Measurements from ENCODE around the gene KRT6C.
A peak's percentile ranks its signal among the peaks of the same experiment; 100 is the strongest.
"Not testable (repeated sequence)": the region's sequence is repeated elsewhere in the genome, so short reads cannot be mapped to it uniquely, and the experiment has no call there.

Gene KRT6C

DNA sequence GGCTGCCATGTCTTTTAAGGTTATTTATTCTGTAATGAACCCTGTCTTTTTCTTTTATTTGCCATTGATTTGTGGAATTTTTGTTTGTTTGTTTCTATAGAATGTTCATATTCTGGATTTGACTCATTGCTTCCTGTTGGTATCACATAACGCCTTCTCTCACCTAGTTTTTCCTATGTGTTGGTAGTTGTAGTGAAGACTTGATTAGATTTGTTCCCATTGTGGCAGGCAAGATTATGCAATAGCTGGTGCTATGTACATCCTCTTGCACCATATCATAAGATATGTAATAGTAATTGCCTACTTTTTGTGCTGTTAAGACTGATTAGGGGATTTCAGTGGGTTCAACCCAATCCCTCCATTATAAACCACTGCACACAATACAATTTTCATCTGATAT, 17.8 kb downstream of the KRT6C start:
- no peak for DNase-seq (ENCODE audit: low read depth)

DNA sequence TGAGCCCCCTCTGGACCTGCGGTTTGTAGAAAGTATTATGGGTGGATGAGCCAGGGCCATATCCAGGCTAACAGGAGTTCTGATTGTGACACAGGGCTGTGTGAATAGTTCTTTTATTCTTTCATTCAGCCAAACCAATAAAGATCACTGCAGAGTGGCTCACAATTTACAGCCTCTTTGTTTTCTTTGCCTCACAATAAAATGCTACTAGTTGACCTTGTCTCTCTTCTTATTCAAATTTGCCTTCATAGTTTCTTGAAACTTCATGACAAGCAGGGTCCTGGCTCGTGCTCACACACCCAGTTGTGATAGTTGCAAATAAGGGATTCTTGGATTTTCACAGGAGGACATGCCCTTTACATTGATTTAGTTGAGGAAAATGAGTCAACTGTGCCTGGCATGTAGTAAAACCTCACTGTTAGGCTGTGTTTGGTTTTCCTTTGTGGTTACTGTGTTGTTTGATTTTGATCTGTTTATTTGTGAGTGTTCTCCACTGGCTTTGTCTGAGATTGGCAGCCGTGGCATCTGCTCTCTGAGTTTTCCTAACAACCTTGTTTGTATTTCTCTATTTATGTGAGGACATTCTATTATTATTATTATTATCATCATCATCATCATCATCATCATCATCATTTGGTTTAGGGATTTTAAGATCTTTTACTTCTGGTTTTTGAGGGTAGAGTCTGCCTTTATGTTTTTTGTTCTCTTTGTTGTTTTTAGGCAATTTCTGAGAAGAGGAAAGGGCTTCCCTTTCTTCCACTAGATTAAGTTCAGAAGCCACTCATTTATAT, 19.0 kb downstream of the KRT6C start:
- no peak for DNase-seq (ENCODE audit: low read depth)

DNA sequence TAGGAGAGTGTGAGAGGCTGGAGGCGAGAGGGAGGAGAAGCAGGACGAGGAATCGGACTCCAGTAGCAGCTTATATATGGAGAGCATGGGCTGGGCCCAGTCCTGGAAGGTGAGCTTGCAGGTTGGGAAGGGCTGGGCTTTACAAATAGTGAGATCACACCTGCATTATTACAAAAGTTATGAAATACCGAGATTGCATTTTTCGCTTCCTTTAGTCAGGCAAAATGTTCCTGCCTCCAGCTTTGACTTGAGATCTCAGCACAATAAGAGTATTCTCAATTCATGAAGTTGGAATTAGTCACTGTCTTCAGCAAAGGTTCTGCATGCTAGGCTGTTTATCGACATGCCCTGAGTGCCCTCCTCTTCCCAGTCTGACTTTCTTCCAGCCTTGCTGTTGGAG, 21.5 kb downstream of the KRT6C start, which contains the start of gene KRT6B:
TSS of gene KRT6B (minus strand) at position 46 of the 400 bp plus-strand sequence. CDS start 68 bp downstream, outside the sequence.
- DNase-seq (ENCODE audit: low read depth), result no peak

DNA sequence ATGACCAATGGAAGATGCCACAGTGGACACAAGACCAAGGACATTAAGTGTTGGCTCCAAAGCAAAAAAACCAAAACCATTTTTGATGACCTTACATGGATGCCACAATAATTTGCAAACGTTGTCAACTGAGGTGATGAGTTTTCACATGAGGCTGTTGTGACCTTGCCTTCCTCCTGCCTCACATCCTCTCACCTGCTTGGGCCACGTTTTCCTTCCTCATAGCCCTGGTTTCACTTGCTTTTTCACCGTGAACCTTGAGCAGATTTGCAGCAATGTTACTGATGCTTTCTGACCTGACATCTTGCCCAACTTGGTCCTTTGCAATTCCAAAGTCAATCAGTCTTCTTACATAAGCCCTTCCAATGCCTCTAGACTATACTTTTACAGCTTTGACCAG, 25.4 kb downstream of the KRT6C start:
- DNase-seq (ENCODE audit: low read depth), result no peak

DNA sequence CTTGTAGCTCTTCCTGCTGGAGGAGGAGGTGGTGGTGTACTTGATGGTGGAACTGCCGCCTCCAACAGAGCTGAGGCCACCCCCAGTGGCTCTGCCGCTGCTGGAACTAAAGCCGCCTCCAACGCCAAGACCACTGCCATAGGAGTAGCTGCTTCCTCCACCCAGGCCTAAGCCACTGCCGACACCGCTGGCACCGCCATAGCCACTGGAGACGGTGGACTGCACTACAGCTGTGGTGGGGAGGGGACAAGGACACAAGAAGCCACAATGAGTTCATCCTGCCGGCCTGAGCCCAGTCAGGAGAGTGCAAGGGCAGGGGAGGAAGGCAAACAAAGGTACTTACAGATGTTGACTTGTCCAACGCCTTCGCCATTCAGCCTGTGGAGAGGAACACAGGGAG, 26.4 kb downstream of the KRT6C start:
- not testable (repeated sequence) for DNase-seq (ENCODE audit: low read depth)

DNA sequence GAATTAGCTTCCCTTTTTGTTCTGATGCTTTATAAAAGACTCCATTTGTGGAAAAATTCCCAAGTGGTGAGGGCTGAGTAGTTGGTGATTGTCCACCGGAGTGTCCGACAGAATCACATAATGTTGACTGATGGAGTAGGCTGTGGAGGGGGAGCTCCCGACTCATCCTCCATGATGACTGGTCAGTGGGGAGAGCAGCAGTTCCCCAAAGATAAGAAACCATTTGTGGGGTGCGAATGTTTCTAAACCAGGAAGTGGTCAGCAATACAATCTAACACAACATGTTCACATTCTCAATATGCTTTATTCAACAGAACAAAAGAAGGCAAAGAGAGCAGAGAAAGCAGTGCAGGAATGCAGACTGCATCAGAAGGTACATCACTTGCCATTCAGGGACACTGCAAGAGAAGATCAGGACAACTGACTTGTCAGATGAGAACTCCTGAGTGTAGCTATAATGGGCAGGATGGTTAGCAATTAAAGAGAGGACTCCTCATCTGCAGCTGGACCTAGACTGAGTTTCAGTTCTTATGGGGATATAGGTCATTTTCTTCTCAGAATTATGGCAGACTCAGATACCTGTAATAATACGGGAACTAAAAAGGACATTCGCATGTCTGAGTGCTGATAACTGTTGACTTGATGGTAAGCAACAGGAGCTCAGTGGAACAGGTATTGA, 27.1 kb downstream of the KRT6C start:
- no peak for DNase-seq (ENCODE audit: low read depth)

DNA sequence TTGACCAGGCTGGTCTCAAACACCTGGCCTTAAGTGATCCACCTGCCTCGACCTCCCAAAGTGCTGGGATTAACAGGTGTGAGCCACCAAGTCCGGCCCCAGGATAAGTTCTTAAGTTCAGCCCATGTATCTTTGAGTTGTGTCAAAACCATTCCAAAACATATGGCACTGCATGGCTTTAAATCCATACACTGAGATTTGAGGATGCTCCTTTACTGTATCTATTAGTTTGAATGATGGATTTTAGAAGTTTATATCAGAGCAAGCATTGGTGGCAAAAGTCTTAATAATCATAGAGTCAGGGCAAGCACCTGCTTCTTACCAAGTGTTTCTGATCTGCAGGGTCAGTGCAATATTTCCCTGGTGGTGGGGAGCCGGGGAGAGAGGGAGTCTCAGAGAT, 27.7 kb downstream of the KRT6C start:
- DNase-seq (ENCODE audit: low read depth), result no peak

DNA sequence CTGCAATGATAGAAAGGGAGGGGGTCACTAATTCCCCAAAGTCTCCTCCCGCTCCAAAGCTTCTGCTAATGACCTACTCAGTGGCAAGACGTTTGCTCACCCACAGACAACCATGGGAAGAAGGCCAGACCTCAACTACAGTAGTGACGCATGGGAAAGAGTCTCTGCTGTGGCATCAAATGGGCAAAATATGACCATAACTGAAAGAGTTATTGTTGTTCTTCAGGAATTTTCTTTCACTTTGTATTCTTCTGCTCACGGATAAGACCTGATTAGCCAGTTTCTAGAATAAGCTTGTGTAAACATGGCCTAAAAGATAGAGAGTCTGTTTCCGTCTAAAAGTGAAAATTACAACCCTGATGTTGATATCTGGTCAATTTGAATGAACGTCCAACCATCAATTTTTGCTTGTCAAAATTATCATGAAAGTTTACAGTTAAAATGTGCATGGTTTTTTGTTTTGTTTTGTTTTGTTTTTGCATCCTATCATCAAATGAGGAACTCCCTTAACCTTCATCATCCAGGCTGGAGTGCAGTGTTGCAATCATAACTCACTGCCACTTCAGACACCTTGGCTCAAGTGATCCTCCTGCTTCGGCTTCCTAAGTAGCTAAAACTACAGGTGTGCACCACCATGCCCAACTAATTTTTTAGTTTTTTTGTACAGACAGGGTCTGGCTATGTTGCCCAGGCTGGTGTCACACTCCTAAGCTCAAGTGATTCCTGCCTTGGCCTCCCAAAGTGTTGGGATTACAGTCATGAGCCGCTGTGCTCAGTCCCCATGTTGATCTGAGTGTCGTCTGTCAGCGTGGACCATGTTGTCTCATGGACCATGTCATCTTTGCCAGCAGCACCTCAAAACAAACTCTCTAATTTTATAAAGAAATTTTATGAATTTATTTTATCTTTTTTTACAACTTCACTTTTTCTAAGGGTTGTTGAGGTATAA, 28.7 kb downstream of the KRT6C start:
- DNase-seq (ENCODE audit: low read depth), result no peak

DNA sequence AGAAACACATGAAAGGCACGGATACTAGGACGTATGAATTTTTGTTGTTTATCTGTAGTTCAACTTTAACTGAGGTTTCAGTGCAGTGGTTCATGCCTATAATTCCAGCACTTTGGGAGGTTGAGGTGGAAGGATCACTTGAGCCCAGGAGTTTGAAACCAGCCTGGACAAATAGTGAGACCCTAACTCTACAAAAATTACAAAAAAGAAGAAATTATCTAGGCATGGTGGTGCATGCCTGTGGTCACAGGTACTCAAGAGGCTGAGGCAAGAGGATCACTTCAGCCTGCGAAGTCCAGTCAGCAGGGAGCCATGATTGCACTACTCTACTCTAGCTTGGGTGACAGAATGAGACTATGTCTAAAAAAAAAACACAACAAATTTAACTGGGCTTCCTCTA, 29.6 kb downstream of the KRT6C start:
- no peak for DNase-seq (ENCODE audit: low read depth)

DNA sequence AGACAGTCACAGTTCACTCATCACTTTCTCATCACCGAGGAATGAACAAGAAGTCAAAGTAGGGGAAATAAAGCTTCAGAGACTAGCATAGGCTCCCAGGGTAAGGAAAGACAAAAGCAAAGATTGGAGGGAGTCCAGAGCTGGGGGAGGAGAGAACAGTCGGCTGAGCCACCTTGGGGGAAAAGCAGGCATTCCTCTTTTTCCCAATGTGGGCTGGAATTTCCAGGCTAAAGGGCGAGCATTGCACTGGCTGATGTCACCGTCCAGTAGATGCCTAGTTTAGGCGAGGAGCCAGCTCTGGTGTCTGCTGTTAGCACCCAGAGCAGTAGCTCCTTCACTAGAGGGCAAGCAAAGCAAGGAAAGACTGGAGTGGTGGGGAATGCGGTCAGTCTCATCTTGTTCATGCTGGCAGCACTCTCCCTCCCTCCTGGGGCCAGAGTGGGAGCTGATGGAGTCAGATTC, 31.0 kb downstream of the KRT6C start:
- peak; percentile 33 for DNase-seq (ENCODE audit: low read depth)

DNA sequence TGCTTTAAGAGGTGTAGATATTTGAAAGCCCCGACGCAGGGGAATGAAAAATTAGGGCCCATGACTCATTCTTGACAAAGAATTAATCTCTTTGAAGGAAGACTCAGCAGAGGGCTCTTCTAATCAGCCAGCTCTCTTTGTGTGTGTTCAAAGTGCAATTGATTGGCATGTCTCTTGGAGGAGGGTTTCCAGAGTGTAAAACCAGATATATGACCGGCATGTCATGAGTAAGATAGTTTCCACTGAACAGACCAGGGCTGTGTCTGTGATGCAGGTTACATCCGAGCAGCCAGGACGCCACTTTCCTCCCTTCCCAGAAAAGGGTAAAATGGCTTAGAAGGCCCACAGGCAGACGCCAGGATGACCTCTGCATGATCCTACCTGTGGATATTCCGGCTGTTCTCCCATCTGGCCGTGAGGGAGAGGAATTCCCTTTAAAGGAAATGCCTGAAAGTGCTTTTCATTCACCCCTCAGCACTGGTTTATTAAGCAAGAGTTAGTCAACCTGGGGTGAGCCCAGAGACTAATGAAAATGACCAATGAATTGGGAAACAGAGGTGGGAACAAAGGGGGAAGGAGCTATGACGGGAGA, 32.2 kb downstream of the KRT6C start:
- no peak for DNase-seq (ENCODE audit: low read depth)

DNA sequence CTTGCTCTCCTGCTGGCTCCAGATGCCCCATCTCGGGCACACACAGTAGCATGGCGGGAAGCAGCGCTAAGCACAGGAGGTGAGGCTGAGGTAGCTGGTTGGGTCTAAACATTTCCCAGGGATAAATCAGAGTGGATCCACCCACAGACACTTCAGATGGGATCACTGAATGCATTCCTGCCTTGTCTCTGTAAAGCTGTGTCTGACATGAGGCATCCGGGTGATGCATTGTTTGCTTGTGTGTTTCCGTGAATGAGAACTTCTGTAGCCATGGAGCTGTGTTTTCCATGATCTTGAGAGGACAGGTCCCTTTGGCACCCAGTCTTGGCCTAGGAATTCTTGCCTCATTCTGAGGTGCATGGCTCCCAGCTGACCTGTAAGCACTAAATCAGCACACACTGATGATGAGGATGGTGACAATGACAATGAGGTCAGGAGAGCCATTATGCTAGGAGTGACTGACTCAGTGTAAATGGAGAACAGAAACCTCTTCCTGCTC, 32.7 kb downstream of the KRT6C start:
- DNase-seq (ENCODE audit: low read depth), result no peak

DNA sequence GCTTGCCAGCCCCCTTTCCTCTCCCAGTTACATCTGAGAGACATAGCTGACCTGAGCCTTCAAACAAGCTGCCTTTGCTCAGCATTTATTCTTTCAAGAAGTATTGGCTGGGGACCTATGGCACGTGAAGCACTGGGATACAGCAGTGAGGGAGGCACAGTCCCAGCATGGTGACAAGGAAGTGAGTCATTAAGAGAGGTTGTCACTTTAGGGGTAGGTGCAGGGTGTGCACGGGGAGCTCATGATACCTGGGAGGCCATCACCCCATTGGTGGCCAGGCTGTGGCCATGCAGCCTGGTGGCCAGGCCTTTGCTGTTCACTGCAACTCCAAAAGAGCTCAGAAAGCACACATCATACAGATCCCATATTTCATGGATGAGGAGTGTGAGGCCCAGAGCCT, 33.8 kb downstream of the KRT6C start:
- no peak for DNase-seq (ENCODE audit: low read depth)

DNA sequence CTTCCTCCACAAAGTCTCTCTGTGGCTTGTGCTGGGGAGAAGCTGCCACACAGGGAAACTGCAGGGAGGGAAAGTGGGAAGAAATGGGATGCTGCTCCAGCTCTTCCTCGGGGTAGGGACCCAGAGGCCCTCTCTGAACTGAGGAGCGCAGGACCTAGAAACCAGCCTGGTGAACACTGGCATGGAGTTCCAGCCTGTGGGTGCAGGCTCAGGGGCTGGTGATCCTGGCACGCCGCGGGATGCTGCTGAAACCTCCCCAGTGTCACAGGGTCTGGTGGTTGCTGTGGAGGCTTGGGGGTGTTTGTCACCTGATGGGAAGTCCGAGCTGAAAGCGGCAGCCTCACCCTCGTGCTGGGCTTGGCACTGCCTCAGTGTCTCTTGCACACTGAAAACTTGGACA, 34.2 kb downstream of the KRT6C start:
- DNase-seq (ENCODE audit: low read depth), result no peak

DNA sequence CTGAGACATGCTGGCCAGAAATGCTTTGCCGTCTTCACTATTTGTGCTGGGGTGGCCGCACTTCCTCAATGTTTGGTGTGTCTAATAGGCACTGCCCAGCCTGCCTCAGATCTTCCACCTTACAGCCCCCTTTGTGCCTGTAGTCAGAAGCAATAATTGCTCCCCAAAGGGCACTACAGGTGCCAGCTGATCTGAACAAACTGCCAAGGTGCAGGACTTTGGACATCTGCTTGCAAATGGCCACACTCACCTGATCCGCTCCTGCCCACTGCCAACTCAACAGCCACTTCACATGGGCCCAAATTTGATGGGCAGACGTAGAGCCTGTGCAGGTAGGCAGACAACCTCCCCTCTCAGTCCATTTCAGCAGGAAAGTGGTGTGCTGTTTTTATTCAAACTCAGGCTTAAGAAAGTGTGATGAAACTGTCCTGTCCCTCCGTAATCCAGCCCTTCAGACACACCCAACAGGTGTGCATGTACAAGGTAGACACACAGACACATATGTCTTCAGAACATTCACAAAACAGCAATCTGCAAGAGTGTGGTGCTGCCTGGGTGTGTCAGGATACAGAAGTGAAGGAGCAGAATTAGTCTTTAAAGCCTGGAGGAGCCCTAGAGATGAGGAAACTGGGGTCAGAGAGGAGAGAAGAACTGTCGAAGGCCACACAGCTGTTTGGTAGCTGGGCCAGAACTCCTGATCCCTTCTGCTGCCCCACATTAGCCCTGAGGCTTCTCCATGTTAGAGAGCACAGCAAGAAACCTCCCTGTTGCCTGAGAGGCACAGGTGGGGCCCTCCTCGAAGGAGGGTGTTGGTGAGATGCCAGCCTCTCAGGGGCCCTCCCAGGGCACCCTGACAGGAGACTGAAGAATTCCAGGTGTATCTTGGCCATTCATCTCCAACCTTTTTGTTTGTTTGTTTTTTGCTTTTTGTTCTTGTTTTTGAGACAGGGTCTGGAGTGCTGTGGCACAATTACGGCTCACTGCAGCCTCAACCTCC, 35.0 kb downstream of the KRT6C start:
- no peak for DNase-seq (ENCODE audit: low read depth)

DNA sequence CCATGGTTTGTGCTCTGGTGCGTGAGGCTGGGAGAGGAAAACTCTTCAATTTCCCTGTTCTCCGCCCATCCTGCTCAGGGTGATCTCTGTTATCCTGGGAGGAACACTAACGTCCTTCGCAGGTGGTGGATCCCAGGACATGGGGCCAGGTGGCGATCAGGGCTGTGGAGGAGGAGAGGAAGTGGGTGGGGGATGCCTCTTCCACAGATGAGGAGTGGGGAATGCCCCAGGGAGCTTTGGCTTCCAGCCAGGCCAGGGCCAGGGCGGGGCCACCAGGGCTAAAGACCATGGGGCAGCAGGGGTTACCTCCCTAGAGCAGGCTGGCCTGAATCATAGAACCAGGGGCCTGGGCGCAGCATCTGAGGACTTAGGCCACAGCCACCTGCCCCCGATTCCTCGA, 36.1 kb downstream of the KRT6C start:
- no peak for DNase-seq (ENCODE audit: low read depth)

DNA sequence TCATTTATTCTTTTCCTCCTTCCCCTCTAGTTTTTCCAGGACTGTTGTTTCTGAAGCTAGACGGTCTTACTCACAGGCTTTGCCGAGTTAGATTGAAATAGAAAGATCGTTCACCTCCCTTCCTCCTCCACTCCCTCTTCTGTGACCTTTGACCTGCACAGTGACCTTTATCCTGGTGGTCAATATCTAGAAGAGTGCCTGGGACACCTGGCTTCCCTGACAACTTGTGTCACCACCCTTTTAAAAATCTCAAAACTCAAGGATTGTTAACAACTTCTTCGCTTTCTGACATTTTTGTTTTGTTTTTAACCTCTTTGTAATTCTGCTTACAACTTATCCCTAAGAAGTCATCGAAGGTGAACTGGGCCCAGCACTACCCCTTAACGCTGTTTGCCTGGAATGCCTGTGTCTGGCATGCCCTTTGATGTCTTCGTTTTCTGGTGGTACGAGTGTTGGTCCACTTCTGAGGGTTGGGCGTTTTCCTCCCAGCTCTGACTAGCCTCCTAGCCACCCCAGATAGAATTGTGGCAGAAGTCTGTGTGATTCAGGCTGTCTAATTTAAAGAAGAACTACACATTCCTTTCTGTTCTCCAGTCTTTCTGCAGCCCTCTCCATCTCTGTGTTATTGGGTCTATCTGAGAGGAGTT, 36.7 kb downstream of the KRT6C start:
- no peak for DNase-seq (ENCODE audit: low read depth)

DNA sequence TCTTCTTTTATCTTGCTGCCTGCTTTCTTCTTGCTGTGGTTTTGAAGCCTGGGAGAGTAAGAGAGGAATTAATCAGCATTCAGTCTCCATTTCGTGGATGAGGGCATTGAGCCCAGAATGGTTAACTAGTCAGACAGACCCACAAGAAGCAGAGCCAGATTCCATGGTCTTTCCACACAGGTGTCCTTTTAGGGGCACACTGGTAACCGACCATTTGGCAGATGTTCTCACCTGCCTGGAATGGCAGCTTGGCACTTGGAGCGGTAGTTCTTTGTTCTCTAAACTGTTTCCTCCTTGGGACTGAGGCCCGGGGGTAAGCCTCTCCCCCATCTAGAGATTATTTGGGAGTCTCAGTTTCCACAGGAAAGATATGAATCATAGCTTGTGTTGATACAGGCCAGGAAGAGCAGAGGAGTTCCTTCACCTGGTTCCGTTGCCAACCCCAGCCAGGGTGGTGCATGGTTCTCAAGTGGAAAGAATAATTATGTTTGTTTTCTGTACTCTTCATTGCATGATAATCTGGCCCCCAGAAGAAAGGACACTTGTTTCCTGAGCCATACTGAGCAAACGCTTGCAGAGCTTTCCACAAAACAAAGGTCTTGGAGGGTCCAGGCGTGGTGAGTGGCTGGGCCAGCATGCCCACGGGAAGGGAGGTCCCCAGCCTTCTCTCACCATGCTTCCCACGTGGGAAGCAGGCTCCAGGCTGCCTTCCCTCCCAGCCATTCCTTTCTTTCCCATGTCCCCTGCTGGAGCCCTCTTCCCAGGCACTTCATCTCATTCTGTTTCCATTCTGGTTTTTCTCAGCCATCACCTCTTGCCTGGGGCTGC, 37.4 kb downstream of the KRT6C start:
- no peak for DNase-seq (ENCODE audit: low read depth)

DNA sequence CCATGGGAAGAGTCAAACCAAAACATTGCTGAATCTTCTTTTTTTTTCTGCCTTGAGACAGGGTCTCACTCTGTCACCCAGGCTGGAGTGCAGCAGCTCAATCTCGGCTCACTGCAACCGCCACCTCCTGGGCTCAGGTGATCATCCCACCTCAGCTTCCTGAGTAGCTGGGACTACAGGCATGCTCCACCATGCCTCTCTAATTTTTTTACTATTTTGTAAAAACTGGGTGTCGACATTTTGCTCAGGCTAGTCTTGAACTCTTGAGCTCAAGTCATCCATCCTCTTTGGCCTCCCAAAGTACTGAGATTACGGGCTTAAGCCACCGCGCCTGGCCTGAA, 38.0 kb downstream of the KRT6C start:
- DNase-seq (ENCODE audit: low read depth), result no peak

Data from fibroblast of gingiva (primary cell).